Measurements from ENCODE around the gene ROBO1. TPM values are rescaled to one million over a fixed set of nuclear protein-coding genes. Genes with fewer than 3 reads are reported as not detected.

The ROBO1 gene
- total and polyA plus RNA-seq, 2 of the 8 experiments (the other 6 are each of a cell fraction or from before 2014, with no cell fraction given), result 51.4 to 91.0 TPM

DNA sequence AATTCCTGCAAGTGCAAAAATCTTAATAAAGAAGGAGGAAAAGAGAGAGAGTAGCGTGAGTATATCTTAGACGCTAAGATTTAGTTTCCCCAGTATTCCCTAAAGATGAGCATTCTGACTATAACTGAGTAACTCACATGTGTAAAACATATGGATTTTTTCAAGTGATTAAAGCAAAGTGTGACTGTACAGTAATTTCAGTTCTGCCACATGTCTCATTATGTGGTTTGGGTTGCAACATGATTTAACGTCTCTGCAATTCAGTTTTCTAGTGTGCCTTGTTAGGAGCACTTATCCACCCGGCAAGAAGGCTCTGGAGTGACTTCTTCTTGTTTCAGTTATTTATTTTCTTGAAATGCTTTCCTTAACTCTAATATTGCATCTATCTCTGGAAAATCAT lies 514.1 kb downstream of the ROBO1 start:
- no peaks in the 10 kb centered on the region for H3K36me3 ChIP-seq (ENCODE audit: control insufficient read depth in 2 of 4, insufficient read depth in 4 of 4, low read length in 3 of 4)
- no peak overlapping the region for H3K4me2 ChIP-seq (ENCODE audit: insufficient read depth in 1 of 2, low read depth in 2 of 2, low read length in 2 of 2)
- H3K4me1 ChIP-seq (replicated peaks in 1 of 4; ENCODE audit: control insufficient read depth in 3 of 4, insufficient read depth in 4 of 4, low read length in 3 of 4), result no peaks in the 10 kb centered on the region
- DNase-seq (ENCODE audit: low read depth in 1 of 2, low spot score in 2 of 2), result no peak
- no peaks in the 10 kb centered on the region for H3K9me3 ChIP-seq (ENCODE audit: insufficient read depth in 2 of 2, low read depth in 1 of 2, low read length in 1 of 2)
- H2AFZ ChIP-seq (ENCODE audit: low read length), result no peak overlapping the region
- H2AK5ac ChIP-seq (ENCODE audit: low read depth, low read length), result no peak overlapping the region
- no peaks in the 10 kb centered on the region for H3K79me2 ChIP-seq (ENCODE audit: control insufficient read depth in 1 of 2, insufficient read depth in 2 of 2, low read length in 2 of 2)
- H4K91ac ChIP-seq (replicated peaks; ENCODE audit: insufficient read length, low read length), result no peak overlapping the region
- H3K9ac ChIP-seq (replicated peaks in 1 of 4; ENCODE audit: extremely low read depth in 1 of 4, low read depth in 3 of 4, low read length in 3 of 4), result no peak overlapping the region
- POLR2A ChIA-PET (ENCODE audit: partially characterized antibody), result interaction anchor here (1.1 kb wide), 1 partner anchor 8 kb away, joined by 3 read pairs; no protein-coding TSS in a partner anchor
- no peak overlapping the region for H4K5ac ChIP-seq (ENCODE audit: insufficient read length, low read depth, low read length)
- H3K27me3 ChIP-seq (replicated peaks in 1 of 4; ENCODE audit: control insufficient read depth in 3 of 4, extremely low read depth in 1 of 4, insufficient read depth in 3 of 4, low read length in 3 of 4), result no peaks in the 10 kb centered on the region
- H3K4me3 ChIP-seq (ENCODE audit: extremely low read depth in 1 of 4, insufficient read depth in 2 of 4, low read depth in 3 of 4, low read length in 4 of 4), result no peak overlapping the region
- H2BK12ac ChIP-seq (ENCODE audit: low read depth, low read length), result no peak overlapping the region
- no peak overlapping the region for H2BK15ac ChIP-seq (ENCODE audit: low read length)
- no peaks in the 10 kb centered on the region for H4K20me1 ChIP-seq (replicated peaks in 1 of 2; ENCODE audit: control insufficient read depth in 1 of 2, insufficient read depth in 2 of 2, low read length in 2 of 2)
- no peak overlapping the region for H2BK120ac ChIP-seq (replicated peaks; ENCODE audit: low read depth, low read length)
- no peak overlapping the region for H4K8ac ChIP-seq (ENCODE audit: extremely low read depth, insufficient read depth, low read length)
- H3K79me1 ChIP-seq (ENCODE audit: low read depth, low read length), result no peaks in the 10 kb centered on the region
- no peak overlapping the region for H3K23ac ChIP-seq (ENCODE audit: insufficient read length)
- CTCF ChIA-PET (ENCODE audit: partially characterized antibody), result no interaction called here
- no peak overlapping the region for H2BK5ac ChIP-seq (ENCODE audit: low read depth, low read length)
- no peak overlapping the region for H3K14ac ChIP-seq (ENCODE audit: insufficient read length)
- H3K4ac ChIP-seq (replicated peaks; ENCODE audit: insufficient read length, low read depth, low read length), result no peak overlapping the region
- H3K56ac ChIP-seq (replicated peaks; ENCODE audit: insufficient read length, low read depth, low read length), result no peak overlapping the region
- 88% methylated on average over 4 of the region's 4 CpGs; no CpG with 5 or more reads in 1 of the 2 experiments for WGBS, 2 experiments (ENCODE audit: extremely low coverage in 1 of 2, insufficient coverage in 1 of 2, insufficient read length in 1 of 2, insufficient replicate concordance in 2 of 2, low coverage in 1 of 2, low lambda C conversion rate in 2 of 2, missing lambda C conversion rate in 1 of 2)
- H3K27ac ChIP-seq (ENCODE audit: low read depth, low read length), result no peak overlapping the region
- no peaks in the 10 kb centered on the region for H3K23me2 ChIP-seq (ENCODE audit: low read depth, low read length)
- FAIRE-seq, result no peak
- H2BK20ac ChIP-seq (ENCODE audit: low read length), result no peak overlapping the region
- H3K18ac ChIP-seq (ENCODE audit: extremely low read depth, low read length), result no peak overlapping the region
- TF ChIP-seq TBP (IDR thresholded peaks at IDR 0.05; ENCODE audit: low read depth, low read length), result no peak
- no peak for TF ChIP-seq NANOG (IDR thresholded peaks at IDR 0.05; ENCODE audit: insufficient read depth, low read depth, low read length, poor library complexity, severe bottlenecking)
- TF ChIP-seq, protein P1, sequence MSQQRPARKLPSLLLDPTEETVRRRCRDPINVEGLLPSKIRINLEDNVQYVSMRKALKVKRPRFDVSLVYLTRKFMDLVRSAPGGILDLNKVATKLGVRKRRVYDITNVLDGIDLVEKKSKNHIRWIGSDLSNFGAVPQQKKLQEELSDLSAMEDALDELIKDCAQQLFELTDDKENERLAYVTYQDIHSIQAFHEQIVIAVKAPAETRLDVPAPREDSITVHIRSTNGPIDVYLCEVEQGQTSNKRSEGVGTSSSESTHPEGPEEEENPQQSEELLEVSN (IDR thresholded peaks at IDR 0.05), result no peak
- TF ChIP-seq SAP30 (IDR thresholded peaks at IDR 0.05; ENCODE audit: insufficient read depth, insufficient replicate concordance, low read length), result no peak
- TF ChIP-seq CBX5 (IDR thresholded peaks at IDR 0.05; ENCODE audit: low read depth, low read length), result no peak
- no peak for TF ChIP-seq KDM1A (IDR thresholded peaks at IDR 0.05; ENCODE audit: borderline replicate concordance, low read length)
- TF ChIP-seq SP1 (IDR thresholded peaks at IDR 0.05; ENCODE audit: low read depth, low read length), result no peak
- no peak for TF ChIP-seq KDM4A (IDR thresholded peaks at IDR 0.05; ENCODE audit: low read depth, low read length, severe bottlenecking)
- TF ChIP-seq KDM5A (IDR thresholded peaks at IDR 0.05; ENCODE audit: low read length), result no peak
- TF ChIP-seq EP300 (IDR thresholded peaks at IDR 0.05; ENCODE audit: borderline replicate concordance in 1 of 2, low read depth in 2 of 2, low read length in 2 of 2), result no peak
- TF ChIP-seq SP2 (IDR thresholded peaks at IDR 0.05; ENCODE audit: low read length), result no peak
- TF ChIP-seq CEBPB (IDR thresholded peaks at IDR 0.05; ENCODE audit: low read depth, low read length), result no peak
- no peak for TF ChIP-seq SIN3A (conservative IDR thresholded peaks at IDR 0.05 in 1 of 2, IDR thresholded peaks at IDR 0.05 in 1 of 2; ENCODE audit: low read depth in 1 of 2, low read length in 2 of 2)
- no peak for TF ChIP-seq POLR2AphosphoS5 (IDR thresholded peaks at IDR 0.05; ENCODE audit: low read depth, low read length)
